Fibroblast of the conjunctiva (primary cell): ENCODE measurements around the gene ABCG1.

ENCODE experiments used
- DNase-seq: peaks from one replicate; pipeline ENCODE4 v3.0.0-alpha.2; 2010; ENCODE audit warnings: low read depth

Gene ABCG1

DNA sequence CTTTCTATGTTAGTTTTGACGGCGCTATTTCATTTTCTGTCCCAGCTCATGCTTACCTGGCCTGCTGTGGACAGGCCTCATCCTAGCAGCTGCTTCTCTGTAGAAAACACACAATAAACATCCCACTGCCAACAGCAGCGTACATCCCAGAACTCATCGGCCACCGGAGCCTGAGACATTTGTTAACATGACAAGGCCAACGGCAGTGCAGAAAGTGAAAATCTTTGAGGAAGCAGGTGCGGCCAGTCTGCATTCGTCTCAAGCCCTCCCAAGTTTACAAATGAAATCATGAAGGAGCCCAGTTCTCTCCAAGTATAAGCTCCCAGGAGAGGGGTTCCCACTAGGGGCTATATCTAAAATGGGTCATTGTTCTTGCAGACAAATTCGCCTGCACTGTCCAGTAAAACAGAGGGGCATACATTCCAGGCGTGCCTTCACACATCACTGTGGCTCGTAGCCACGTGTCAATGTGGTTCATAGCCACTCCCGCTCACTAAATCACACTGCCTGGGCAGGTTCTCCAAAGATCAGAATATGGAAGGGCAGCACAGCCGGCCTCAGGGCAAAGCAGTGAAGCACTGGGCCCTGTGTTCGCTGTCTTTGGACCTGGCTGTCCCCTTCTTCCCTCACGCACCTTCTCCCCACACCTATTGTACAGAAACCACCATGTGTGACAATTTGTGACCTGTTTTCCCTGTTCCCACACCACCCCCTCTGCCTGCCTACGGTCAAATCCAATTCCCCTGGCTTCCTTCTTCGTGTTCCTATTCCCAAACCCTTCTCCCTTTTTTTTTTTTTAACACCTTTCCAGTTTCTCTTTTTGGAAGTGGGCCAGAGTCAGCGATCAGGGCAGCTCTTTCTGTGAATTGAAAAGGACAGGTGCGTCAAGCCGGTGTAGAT is 27.0 kb upstream of the ABCG1 start:
- DNase-seq = no peak

DNA sequence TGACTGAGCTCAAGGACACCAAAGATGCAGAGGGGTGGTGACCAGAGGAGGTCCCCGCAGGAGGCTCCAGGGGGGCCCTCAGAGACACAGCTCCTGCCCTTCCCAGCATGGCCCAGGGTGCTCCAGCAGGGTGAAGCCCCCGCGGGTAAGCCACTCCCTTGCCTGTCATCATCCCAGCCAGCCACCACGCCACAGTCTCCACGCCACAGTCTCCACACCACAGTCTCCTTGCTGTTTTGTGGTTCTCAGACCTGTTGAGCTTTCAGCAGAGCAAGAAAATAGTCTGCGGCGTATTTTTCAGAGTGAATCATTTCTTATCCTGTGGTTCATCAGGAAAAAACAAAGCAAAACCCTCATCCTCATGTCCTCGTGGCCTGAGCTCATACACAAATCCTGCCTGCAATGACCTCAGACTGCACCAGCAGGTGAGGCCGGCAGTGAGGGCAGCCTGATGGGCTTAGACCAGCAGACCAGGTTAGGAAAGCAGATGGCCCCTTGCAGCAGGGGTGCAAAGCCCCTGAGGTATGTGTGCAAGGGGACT is 25.7 kb upstream of the ABCG1 start:
- DNase-seq = no peak

DNA sequence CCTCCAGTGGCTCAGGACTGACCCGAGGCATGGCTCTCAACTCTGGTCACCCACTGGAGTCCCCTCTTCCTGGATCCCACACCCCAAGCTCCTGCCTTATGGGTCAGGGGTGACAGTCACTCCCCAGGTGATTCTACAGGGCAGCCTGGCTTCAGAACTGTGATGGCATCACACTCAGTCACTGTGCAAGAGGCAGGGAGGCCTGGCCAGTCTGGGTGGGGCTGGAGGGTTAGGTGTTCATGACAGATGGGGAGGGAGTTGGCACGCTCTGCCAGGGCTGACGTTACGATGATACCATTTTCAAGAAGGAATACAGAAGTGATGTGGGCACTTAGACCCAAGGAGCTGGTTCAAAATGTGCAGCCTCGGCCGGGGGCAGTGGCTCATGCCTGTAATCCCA is 25.2 kb upstream of the ABCG1 start:
- no peak for DNase-seq

DNA sequence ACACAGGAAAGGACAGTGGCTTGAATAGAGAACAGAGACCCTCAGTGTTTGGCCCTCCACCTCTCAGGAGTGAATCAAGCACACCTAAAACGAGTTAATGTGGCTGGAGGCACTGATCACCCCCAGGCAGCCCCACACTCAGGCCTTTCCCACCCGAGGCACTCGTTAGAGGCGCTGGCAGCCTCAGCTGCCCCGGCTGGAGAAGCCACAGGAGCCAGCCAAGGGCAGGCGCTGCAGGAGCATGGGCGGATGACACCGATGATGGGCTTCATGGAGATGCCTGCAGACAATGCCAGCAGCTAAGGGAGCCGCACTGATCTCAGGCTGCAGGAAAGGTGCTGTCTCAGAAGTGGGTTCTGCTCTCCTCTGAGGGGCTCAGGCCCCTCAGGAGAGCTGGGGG is 24.1 kb upstream of the ABCG1 start:
- no peak for DNase-seq

DNA sequence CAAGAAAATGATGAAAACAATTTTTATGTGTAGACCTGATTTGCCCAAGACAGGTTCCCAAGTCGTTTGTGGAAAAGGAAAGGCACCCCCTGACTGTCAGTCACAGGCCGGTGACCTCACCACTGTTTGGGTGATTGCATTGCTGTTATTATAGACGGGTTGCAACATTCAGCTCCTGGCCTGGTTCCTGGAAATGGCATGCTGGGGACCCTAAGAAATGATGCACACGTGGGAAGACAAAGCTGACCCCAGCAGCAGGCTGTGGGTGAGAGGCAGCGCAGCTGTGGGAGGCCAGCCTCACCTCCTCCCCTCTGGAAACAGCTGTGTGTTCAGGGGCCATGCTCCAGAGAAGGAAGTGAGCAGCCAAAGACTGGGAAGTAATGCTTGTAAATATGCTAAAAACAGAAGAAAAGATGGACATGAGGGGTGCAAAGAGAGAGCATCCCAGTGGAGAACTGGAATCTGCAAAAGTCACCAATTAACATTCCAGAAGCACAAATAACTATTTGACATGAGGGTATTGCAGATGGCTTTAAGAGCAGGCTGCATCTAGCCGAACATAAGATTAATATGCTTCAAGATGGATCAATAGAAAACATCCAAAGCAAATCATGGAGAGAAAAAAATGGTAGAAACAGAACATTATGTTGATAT is 23.4 kb upstream of the ABCG1 start:
- peak; percentile 34 for DNase-seq

DNA sequence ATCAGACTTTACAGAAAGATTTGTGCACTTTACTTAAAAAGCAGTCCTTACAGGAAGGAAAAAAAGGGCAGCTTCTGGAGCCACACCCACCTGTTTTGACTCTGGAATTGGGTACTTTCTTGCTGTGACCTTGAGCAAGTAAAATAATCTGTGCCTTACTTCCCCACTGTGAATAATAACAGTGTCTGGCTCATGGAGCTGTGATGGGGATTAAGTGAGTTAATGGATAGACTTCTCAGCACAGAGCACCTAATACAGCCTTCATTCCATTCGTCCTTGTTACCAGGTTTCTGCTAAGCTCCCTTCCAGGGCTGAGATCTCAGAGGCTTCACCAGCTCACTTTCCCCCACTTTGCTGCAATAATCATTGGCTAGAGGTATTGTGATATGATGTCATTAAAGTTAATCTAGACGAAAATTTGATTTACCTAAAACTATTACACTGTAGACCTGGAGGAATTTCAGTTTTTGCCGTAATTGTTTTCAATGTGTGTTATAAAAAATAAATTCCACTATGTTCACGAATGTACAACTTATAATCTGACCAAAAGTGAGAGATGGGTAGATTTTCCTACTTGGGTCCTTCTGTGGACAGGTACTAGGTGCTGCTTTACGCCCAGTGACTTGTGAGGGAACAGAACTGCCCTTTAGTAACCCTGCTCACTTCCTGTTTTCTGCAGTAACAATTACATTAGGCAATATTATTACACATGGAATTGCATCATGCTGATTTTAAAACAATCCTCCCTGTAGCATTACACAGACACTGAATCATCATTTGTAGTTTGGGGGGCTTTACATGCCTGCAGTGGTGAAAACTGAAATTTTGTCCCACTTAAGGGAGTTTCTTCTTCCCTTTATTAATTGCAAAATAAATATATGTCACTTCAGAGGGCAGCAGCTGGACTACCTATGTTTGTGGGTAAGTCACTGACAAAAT is 19.7 kb upstream of the ABCG1 start:
- peak; percentile 63 for DNase-seq

- DNase-seq = no peak
These were observed 19.0 kb upstream of the ABCG1 start for GRCh38 chr21:42199868-42200463.

DNA sequence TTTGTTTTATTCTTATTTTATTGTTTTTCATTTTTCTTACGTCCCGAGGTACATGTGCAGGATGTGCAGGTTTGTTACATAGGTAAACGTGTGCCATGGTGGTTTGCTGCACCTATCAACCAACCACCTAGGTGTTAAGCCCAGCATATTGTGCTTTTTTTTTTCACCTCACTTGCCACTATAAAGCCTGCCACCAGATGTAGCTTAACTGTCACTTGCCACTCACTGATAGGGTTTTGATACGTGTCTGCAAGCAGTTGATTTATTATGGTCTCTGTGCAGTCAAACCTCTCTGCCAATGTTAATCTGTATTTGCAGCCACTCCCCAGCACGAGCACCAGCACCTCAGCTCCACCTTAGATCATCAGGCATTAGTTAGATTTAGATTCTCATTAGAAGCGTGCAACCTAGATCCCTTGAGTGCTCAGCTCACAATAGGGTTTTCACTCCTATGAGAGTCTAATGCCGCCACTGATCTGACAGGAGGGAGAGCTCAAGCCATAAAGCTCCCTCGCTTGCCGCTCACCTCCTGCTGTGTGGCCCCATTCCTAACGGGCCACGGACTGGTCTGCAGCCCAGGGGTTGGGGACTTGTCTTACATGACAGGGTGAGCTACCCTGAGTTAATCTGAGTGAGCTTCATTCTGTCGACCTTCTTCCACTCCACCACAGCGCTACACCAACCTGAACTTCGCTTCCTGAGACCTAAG is 17.9 kb upstream of the ABCG1 start:
- no peak for DNase-seq

DNA sequence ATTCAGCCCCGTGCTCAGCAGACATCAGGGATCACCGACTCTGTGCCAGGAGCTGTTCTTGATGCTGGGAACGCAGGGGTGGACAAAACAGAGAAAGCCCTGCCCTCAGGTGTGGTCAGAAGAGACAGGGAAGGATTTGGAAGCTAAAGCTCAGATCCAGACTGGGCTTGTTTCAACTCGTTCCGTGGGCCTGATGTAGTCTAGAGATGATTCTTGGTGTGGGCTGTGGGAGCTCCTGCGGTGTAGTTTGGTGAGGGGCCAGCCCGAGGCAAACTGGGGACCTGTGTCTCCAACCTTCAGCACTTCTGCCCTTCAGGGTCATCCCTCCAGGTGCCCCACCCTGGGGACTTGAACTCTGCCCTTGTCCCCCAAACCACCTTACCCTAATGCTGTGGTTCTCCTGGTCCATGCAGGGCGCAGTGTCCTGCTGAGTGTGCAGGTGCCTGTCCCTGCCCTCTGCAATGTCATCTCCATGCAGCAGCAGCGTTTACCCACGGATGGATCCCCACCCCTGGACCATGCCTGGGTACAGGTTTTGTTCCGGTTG is 17.3 kb upstream of the ABCG1 start:
- DNase-seq = no peak

GRCh38 chr21:42202321-42202720 is 16.6 kb upstream of the ABCG1 start:
- no peak for DNase-seq

GRCh38 chr21:42203321-42203720 is 15.6 kb upstream of the ABCG1 start:
- DNase-seq = no peak

- DNase-seq = no peak
These were observed 15.0 kb upstream of the ABCG1 start for GRCh38 chr21:42203936-42204335.

GRCh38 chr21:42207426-42207825 is 11.5 kb upstream of the ABCG1 start:
- no peak for DNase-seq

GRCh38 chr21:42208036-42208435 is 10.9 kb upstream of the ABCG1 start:
- DNase-seq = no peak

DNA sequence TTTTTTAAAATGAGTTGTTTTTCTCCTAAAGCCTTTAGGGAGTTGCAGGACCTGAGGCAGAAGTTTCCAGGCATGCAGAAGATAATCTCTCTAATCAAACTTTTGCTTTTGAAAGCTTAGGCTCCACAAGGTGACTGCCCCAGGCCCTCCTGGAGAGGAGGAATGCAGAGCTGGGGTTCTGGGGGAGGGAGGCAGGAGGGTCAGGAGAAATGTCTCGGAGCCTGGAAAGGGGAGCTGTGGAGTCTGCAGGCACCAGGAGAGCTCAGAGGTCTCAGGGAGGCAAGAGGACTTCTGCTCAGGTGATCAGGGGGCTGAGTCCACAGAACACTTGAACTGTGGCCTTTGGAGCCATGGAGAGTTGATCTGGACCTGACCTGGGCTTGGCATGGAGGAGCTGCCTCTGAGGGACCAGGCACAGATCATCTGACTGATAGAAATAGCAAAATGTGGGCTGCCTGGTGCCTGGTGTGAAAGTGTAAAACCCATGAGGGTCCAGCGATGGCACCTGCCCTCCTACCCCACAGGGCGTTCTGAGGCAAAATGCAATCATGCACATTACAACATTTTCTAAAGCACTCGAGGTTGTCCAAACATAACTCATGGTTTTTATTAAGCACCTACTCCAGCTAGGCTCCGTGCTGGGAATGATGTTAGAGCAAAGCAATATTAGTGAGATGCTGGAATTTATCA is 10.0 kb upstream of the ABCG1 start:
- DNase-seq = no peak

DNA sequence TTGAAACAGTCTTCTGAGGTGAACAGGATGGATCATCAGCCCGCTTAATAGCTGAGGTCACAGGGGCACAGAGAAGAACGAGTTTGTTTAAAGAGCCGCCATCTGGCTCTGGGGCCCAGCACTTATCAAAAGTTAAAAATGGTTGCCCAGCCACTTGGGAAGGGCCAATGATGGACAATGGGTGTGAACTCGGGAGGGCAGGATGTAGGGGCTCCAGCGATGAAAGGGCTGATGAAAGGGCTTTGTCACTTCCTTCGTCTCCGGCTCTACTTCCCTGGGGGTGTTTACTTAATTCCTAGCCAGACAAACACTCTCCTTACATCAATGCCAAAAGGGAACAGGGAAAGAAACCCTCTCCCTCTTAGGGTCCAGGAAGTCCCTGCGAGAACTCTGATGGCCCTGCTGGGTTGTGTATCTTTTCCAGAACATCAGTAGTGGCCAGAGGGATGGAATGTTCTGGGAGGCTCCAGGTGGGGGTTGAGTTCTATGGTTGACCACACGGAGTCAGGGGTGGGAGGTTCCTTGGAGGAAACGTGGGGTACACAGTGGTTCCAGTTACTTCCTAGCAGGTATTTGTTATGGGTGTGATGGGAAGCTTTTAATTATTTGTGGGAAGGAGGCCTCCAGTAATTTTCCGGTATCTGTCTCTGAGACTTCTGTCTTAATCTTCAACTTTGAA is 9.0 kb upstream of the ABCG1 start:
- no peak for DNase-seq

GRCh38 chr21:42212266-42212665 is 6.7 kb upstream of the ABCG1 start:
- DNase-seq = no peak

DNA sequence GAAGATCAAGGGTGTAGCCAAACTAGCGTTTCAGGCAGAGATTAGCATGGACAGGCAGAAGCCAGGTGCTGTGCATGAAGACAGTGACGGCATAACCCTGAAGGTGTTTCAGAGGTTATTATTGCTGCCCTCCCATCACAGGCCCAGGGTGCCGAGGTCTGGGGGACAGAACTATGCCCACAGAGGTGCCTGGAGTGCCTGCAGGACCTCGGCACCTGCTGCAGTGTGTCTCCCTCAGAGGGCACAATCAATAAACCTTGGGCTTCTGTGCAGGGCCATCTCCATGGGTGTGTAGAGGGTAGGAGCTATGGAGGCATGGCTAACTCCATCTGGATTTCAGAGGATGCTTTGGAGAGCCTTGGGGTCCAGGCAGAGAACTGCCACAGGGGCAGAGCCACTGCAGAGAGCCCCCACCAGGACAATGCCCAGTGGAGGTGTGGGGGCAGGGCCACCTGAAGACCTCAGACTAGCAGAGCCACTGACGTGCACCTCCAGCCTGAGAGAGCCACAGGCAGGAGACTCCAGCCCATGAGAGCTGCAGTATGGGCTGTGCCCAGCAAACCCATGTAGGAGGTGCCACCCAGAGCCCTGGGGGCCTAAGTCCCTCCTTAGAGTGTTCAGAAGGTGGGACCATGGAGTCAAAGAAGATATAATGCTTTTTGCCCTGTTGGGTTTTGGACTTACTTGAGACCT is 5.7 kb upstream of the ABCG1 start:
- no peak for DNase-seq
